GM12878 (cell line): ENCODE results near the gene PRRX2.
"Not testable (repeated sequence)": the region's sequence is repeated elsewhere in the genome, so short reads cannot be mapped to it uniquely, and the experiment has no call there.

Experiments
- CBX5 ChIP-seq: sonication (generic); IDR thresholded peaks from 2 replicates; pipeline ENCODE4 v1.6.1; 2016; ENCODE audit warnings: low read depth, moderate library complexity, mild to moderate bottlenecking, inconsistent platforms
- CEBPB ChIP-seq, 2 experiments: fragments of 150-350 bp in 1 of 2; IDR thresholded peaks; 2 replicates each; pipeline ENCODE4 v1.6.1; 2012 to 2014; ENCODE audit warnings: low read depth in 2 of 2, low read length in 2 of 2, borderline replicate concordance in 1 of 2, inconsistent platforms in 1 of 2
- CTCF ChIP-seq, 3 experiments: IDR thresholded peaks in 2 of 3; conservative IDR thresholded peaks in 1 of 3; 2 replicates each; pipeline ENCODE4 v1.5.1; 2011; ENCODE audit warnings: low read depth in 3 of 3, low read length in 3 of 3, mild to moderate bottlenecking in 3 of 3, control low read depth in 2 of 3, moderate library complexity in 2 of 3, inconsistent platforms in 1 of 3, mixed read lengths in 1 of 3; ENCODE audit not compliant: control insufficient read depth in 2 of 3, insufficient read depth in 1 of 3; ENCODE audit errors: extremely low read depth in 1 of 3
- KAT2A ChIP-seq: conservative IDR thresholded peaks from 2 replicates; pipeline ENCODE4 v1.6.1; 2011; ENCODE audit warnings: low read depth, low read length; ENCODE audit not compliant: control insufficient read depth
- MAX ChIP-seq: IDR thresholded peaks from 2 replicates; pipeline ENCODE4 v1.6.1; 2012; ENCODE audit warnings: low read depth, low read length, improper control_type of control experiment
- NKRF ChIP-seq: fragments of 450-650 bp; conservative IDR thresholded peaks from 2 replicates; pipeline ENCODE4 v1.6.1; 2017; ENCODE audit warnings: mild to moderate bottlenecking, moderate library complexity
- POLR2A ChIP-seq: IDR thresholded peaks from 2 replicates; pipeline ENCODE4 v1.6.1; 2011; ENCODE audit warnings: low read depth, mild to moderate bottlenecking, low read length
- POLR2AphosphoS5 ChIP-seq: IDR thresholded peaks from 2 replicates; pipeline ENCODE4 v1.6.1; 2011; ENCODE audit warnings: mild to moderate bottlenecking, low read length, inconsistent platforms
- REST ChIP-seq: IDR thresholded peaks from 2 replicates; pipeline ENCODE4 v1.6.1; 2012; ENCODE audit warnings: mild to moderate bottlenecking, low read depth, low read length
- SMAD5 ChIP-seq: IDR thresholded peaks from 2 replicates; pipeline ENCODE4 v1.6.1; 2016; ENCODE audit warnings: antibody characterized with exemption, low read depth
- SP1 ChIP-seq: IDR thresholded peaks from one replicate; pipeline ENCODE4 v1.6.1; 2011; ENCODE audit warnings: low read depth, low read length
- TBL1XR1 ChIP-seq: IDR thresholded peaks from 2 replicates; pipeline ENCODE4 v1.6.1; 2012; ENCODE audit warnings: low read depth, low read length, improper control_type of control experiment
- USF2 ChIP-seq: IDR thresholded peaks from 2 replicates; pipeline ENCODE4 v1.6.1; 2011; ENCODE audit warnings: low read depth, low read length, improper control_type of control experiment, borderline replicate concordance

- TF ChIP-seq CBX5; MAX; KAT2A; SP1; USF2; CTCF (IDR thresholded peaks at IDR 0.05 in 2 of 3, conservative IDR thresholded peaks at IDR 0.05 in 1 of 3; ENCODE audit: control insufficient read depth in 2 of 3, extremely low read depth in 1 of 3, insufficient read depth in 1 of 3, low read depth in 3 of 3, low read length in 3 of 3); CEBPB (IDR thresholded peaks at IDR 0.05; ENCODE audit: borderline replicate concordance in 1 of 2, low read depth in 2 of 2, low read length in 2 of 2); REST; NKRF; POLR2A; POLR2AphosphoS5; TBL1XR1; SMAD5: not testable (repeated sequence)
Observed at GRCh38 chr9:129662239-129662638, 3.2 kb upstream of the PRRX2 start.
